GM12878 (cell line): ENCODE results near the gene KIAA0319L. TPM values are rescaled to one million over a fixed set of nuclear protein-coding genes. Genes with fewer than 3 reads are reported as not detected.

ENCODE experiments used
- ATAC-seq: fragments of 200-7000 bp; cut with Tn5 transposase; 3 replicates; pipeline ENCODE4 v1.9.1; 2020; ENCODE audit warnings: mild to moderate bottlenecking, moderate library complexity
- BruUV-seq: library from RNA; stranded (reverse); fragments of 400-500 nt; replicated peaks from 2 replicates; lab custom pipeline; 2021; lab: Mats Ljungman, UMichigan
- CTCF ChIA-PET: fragments of 300-600 bp; sonication (Branson Sonifier 250); formaldehyde crosslinking; extraction: SDS; loops from one replicate; lab custom pipeline; 2021; ENCODE audit warnings: inconsistent platforms; lab: Yijun Ruan, JAX
- POLR2A ChIA-PET: fragments of 350-600 bp; formaldehyde crosslinking; extraction: SDS; loops from one replicate; lab custom pipeline; 2021; ENCODE audit warnings: inconsistent platforms; lab: Charles Lee
- RAD21 ChIA-PET: fragments of 300-600 bp; sonication (Branson Sonifier 250); formaldehyde crosslinking; loops from one replicate; lab custom pipeline; 2023; ENCODE audit warnings: antibody characterized with exemption; ENCODE audit not compliant: unreplicated experiment; lab: Charles Lee
- SMC1A ChIA-PET: fragments of 300-600 bp; sonication (Branson Sonifier 250); formaldehyde crosslinking; loops from one replicate; lab custom pipeline; 2023; ENCODE audit not compliant: unreplicated experiment, uncharacterized antibody; lab: Charles Lee
- DNase-seq: peaks from one replicate; pipeline ENCODE4 v3.0.0-alpha.2; 2011; ENCODE audit warnings: low read depth, low spot score
- FAIRE-seq: peaks from 3 replicates; lab custom pipeline; 2011; peaks lifted over from hg19 to GRCh38; lab: Jason Lieb, UNC
- H2AFZ ChIP-seq: 2 replicates; pipeline ENCODE4 v1.6.0; 2011; ENCODE audit warnings: low read depth, low read length, control low read depth; ENCODE audit not compliant: control insufficient read depth
- H3K27ac ChIP-seq: 2 replicates; pipeline ENCODE4 v1.5.1; 2011; ENCODE audit warnings: control low read depth; ENCODE audit not compliant: control insufficient read depth, insufficient read depth
- H3K27me3 ChIP-seq, 2 experiments: replicated peaks in 1 of 2; 2 replicates each; pipeline versions ENCODE4 v1.6.0 to v1.6.1; 2011; ENCODE audit warnings: low read length in 1 of 2; ENCODE audit not compliant: control insufficient read depth in 2 of 2, insufficient read depth in 2 of 2
- H3K36me3 ChIP-seq, 2 experiments: 2 replicates each; pipeline ENCODE4 v1.5.1; 2011; ENCODE audit warnings: low read length in 1 of 2; ENCODE audit not compliant: control insufficient read depth in 2 of 2, insufficient read depth in 2 of 2
- H3K4me1 ChIP-seq: 2 replicates; pipeline ENCODE4 v1.6.1; 2011; ENCODE audit warnings: mild to moderate bottlenecking, low read length, moderate library complexity, mixed read lengths; ENCODE audit not compliant: control insufficient read depth, insufficient read depth
- H3K4me2 ChIP-seq: 2 replicates; pipeline ENCODE4 v1.6.0; 2011; ENCODE audit warnings: control low read depth; ENCODE audit not compliant: control insufficient read depth, insufficient read depth
- H3K4me3 ChIP-seq: fragments of 200-600 bp; sonication (generic); 2 replicates; pipeline ENCODE4 v1.5.1; 2016
- H3K79me2 ChIP-seq: 2 replicates; pipeline ENCODE4 v1.6.0; 2011; ENCODE audit warnings: low read length; ENCODE audit not compliant: control insufficient read depth, insufficient read depth
- H3K9ac ChIP-seq: 2 replicates; pipeline ENCODE4 v1.8.0; 2011; ENCODE audit warnings: low read length, control low read depth, mixed read lengths; ENCODE audit not compliant: control insufficient read depth, insufficient read depth
- H3K9me3 ChIP-seq: replicated peaks from 3 replicates; pipeline ENCODE4 v1.5.1; 2011; ENCODE audit warnings: mild to moderate bottlenecking, low read length; ENCODE audit not compliant: control insufficient read depth, insufficient read depth
- H4K20me1 ChIP-seq: 2 replicates; pipeline ENCODE4 v1.6.0; 2011; ENCODE audit not compliant: control insufficient read depth, insufficient read depth
- MYB ChIP-seq: fragments of 150-350 bp; IDR thresholded peaks from 2 replicates; pipeline ENCODE4 v1.6.1; 2014; ENCODE audit warnings: mild to moderate bottlenecking, low read depth, low read length, borderline replicate concordance
- RELA ChIP-seq: fragments of 450-650 bp; IDR thresholded peaks from 2 replicates; pipeline ENCODE4 v1.8.0; 2014; ENCODE audit warnings: borderline replicate concordance; ENCODE audit not compliant: partially characterized antibody
- WGBS: methylation state at CpG from one replicate; pipeline ENCODE4 v1.1.6; 2016; ENCODE audit warnings: low lambda C conversion rate; ENCODE audit not compliant: insufficient replicate concordance, insufficient coverage; ENCODE audit errors: missing lambda C conversion rate; 5-methylcytosine and 5-hydroxymethylcytosine counted together
- in situ Hi-C: fragments of 300-500 bp; cut with MboI; formaldehyde crosslinking; loops from 9 replicates; pipeline ENCODE4 v1.14.3; 2018; ENCODE audit warnings: mixed read lengths
- intact Hi-C: fragments of 100-400 bp; cut with micrococcal nuclease; formaldehyde crosslinking; loops from one replicate; pipeline ENCODE4 v1.14.2; 2022; ENCODE audit not compliant: unreplicated experiment
- polyA plus RNA-seq, 11 experiments: library from polyadenylated mRNA; depleted of rRNA in 4 of 11; unstranded in 6 of 11; stranded (reverse) in 5 of 11; fragments of >200 nt; fragmentation: Nextera tagmentation in 4 of 11; fragmentation: Illumina TruSeq in 1 of 11; extraction: Ambion mirVana in 4 of 11; extraction: Trizol in 1 of 11; gene quantifications; 1 replicate in 1 of 11; 2 replicates in 10 of 11; pipeline versions ENCODE4 v1.2.1 to v1.2.3, GENCODE V29; 2011 to 2016; ENCODE audit warnings: inconsistent platforms in 2 of 11, missing spikeins in 2 of 11, low read depth in 1 of 11
- total RNA-seq, 4 experiments: library from RNA; depleted of rRNA in 3 of 4; stranded (reverse); fragments of >200 nt in 3 of 4; fragmentation: Illumina TruSeq in 1 of 4; extraction: Trizol in 1 of 4; gene quantifications; 2 replicates each; pipeline versions ENCODE4 v1.2.1 to v1.2.3, GENCODE V29; 2013 to 2021

Gene KIAA0319L
- total and polyA plus RNA-seq, 10 of the 15 experiments (the other 5 are each of a cell fraction or from before 2014, with no cell fraction given) = 2.6 to 57.8 (median 25.4) TPM

DNA sequence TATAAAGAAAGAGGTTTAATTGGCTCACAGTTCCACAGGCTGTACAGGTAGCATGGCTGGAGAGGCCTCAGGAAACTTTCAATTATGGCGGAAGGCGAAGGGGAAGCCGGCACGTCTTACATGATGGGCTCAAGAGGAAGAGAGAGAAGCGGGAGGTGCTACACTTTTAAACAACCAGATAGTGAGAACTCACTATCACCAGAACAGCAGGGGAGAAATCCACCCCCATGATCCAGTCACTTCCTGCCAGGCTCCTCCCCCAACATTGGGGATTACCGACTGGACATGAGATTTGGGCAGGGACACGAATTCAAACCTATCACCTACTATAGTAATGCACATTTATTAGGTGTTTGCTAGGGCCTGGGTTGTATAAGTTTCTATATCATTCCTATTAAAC, 170.9 kb downstream of the KIAA0319L start:
- 100% methylated on average over 7 of the region's 7 CpGs for WGBS

More for the DNA sequence above, 170.9 kb downstream of the KIAA0319L start:
- in situ Hi-C loops = no loop called here
- Histone ChIP-seq H3K27me3 (no peaks in the 10 kb centered on the region), H4K20me1 (no peaks in the 10 kb centered on the region), H3K4me2 (no peak overlapping the region), H3K36me3 (peaks cover 0 to 24% of the 10 kb centered on the region in 2 experiments; a peak in 2 of 4 replicates), H2AFZ (no peak overlapping the region), H3K4me3 (no peak overlapping the region), H3K4me1 (no peaks in the 10 kb centered on the region), H3K9me3 (no peaks in the 10 kb centered on the region), H3K9ac (no peak overlapping the region), H3K79me2 (no peaks in the 10 kb centered on the region), H3K27ac (no peak overlapping the region)
- TF ChIP-seq MYB (no peak), RELA (no peak)
- ChIA-PET CTCF (no interaction called here), POLR2A (no interaction called here), RAD21 (no interaction called here), SMC1A (no interaction called here)
- DNase-seq = no peak
- BruUV-seq = no TSS peak
- intact Hi-C loops = no loop called here
- no peak for ATAC-seq
- FAIRE-seq = no peak

Other genes with a start within 250 kb of the KIAA0319L start
- 11.2 and 14.8 TPM in 2 replicates for gene NCDN, start 396 bp upstream of the KIAA0319L start, total RNA-seq (2014; rRNA removed)
- 5.3 and 6.0 TPM in 2 replicates for gene NCDN, start 396 bp upstream of the KIAA0319L start, total RNA-seq (2014; rRNA removed; fragmentation: Illumina TruSeq; extraction: Trizol)
- 22.2 and 25.5 TPM in 2 replicates for gene NCDN, start 396 bp upstream of the KIAA0319L start, total RNA-seq (2021)
- gene NCDN, start 396 bp upstream of the KIAA0319L start, polyA plus RNA-seq (2011; rRNA removed) = 1.9 and 5.4 TPM in 2 replicates
- 3.3 and 7.0 TPM in 2 replicates for gene NCDN, start 396 bp upstream of the KIAA0319L start, polyA plus RNA-seq (2014; fragmentation: Illumina TruSeq; extraction: Trizol)
- 1 to 10 TPM; 1.8 to 2.0 TPM for gene NCDN, start 396 bp upstream of the KIAA0319L start, polyA plus RNA-seq (2014; fragmentation: Nextera tagmentation; extraction: Ambion mirVana)
- 17.0 and 21.0 TPM in 2 replicates for gene NCDN, start 396 bp upstream of the KIAA0319L start, polyA plus RNA-seq (2014; rRNA removed)
- gene NCDN, start 396 bp upstream of the KIAA0319L start, polyA plus RNA-seq (2016; fragmentation: Nextera tagmentation; extraction: Ambion mirVana) = 10 to 100 TPM; 23.5 to 24.6 TPM
- 0.34 and 0.76 TPM in 2 replicates for gene TFAP2E, start 15.9 kb upstream of the KIAA0319L start, total RNA-seq (2014; rRNA removed)
- 0.27 and 0.60 TPM in 2 replicates for gene TFAP2E, start 15.9 kb upstream of the KIAA0319L start, total RNA-seq (2014; rRNA removed; fragmentation: Illumina TruSeq; extraction: Trizol)
- 0.85 and 0.93 TPM in 2 replicates for gene TFAP2E, start 15.9 kb upstream of the KIAA0319L start, total RNA-seq (2021)
- 0.10 TPM in 1 of 2 replicates, not detected in the other for gene TFAP2E, start 15.9 kb upstream of the KIAA0319L start, polyA plus RNA-seq (2011; rRNA removed)
- gene TFAP2E, start 15.9 kb upstream of the KIAA0319L start, polyA plus RNA-seq (2014; fragmentation: Illumina TruSeq; extraction: Trizol) = 0.52 and 0.71 TPM in 2 replicates
- gene TFAP2E, start 15.9 kb upstream of the KIAA0319L start, polyA plus RNA-seq (2014; fragmentation: Nextera tagmentation; extraction: Ambion mirVana) = under 1 TPM; 0.22 to 0.52 TPM
- gene TFAP2E, start 15.9 kb upstream of the KIAA0319L start, polyA plus RNA-seq (2014; rRNA removed) = 1.1 and 1.4 TPM in 2 replicates
- 1 to 10 TPM in 1 of 2 experiments, under 1 TPM in 1; 0.24 to 1.0 TPM for gene TFAP2E, start 15.9 kb upstream of the KIAA0319L start, polyA plus RNA-seq (2016; fragmentation: Nextera tagmentation; extraction: Ambion mirVana)
- gene PSMB2, start 84.1 kb upstream of the KIAA0319L start, total RNA-seq (2014; rRNA removed) = 71.7 and 78.0 TPM in 2 replicates
- 83.6 and 85.3 TPM in 2 replicates for gene PSMB2, start 84.1 kb upstream of the KIAA0319L start, total RNA-seq (2014; rRNA removed; fragmentation: Illumina TruSeq; extraction: Trizol)
- gene PSMB2, start 84.1 kb upstream of the KIAA0319L start, total RNA-seq (2021) = 115 and 120 TPM in 2 replicates
- 76.5 and 119 TPM in 2 replicates for gene PSMB2, start 84.1 kb upstream of the KIAA0319L start, polyA plus RNA-seq (2011; rRNA removed)
- gene PSMB2, start 84.1 kb upstream of the KIAA0319L start, polyA plus RNA-seq (2014; fragmentation: Illumina TruSeq; extraction: Trizol) = 169 and 187 TPM in 2 replicates
- 100 to 1,000 TPM; 289 to 299 TPM for gene PSMB2, start 84.1 kb upstream of the KIAA0319L start, polyA plus RNA-seq (2014; fragmentation: Nextera tagmentation; extraction: Ambion mirVana)
- 116 and 122 TPM in 2 replicates for gene PSMB2, start 84.1 kb upstream of the KIAA0319L start, polyA plus RNA-seq (2014; rRNA removed)
- gene PSMB2, start 84.1 kb upstream of the KIAA0319L start, polyA plus RNA-seq (2016; fragmentation: Nextera tagmentation; extraction: Ambion mirVana) = 100 to 1,000 TPM; 249 TPM
- 11.5 and 11.7 TPM in 2 replicates for gene C1orf216, start 161.5 kb upstream of the KIAA0319L start, total RNA-seq (2014; rRNA removed)
- 9.3 TPM in 2 replicates for gene C1orf216, start 161.5 kb upstream of the KIAA0319L start, total RNA-seq (2014; rRNA removed; fragmentation: Illumina TruSeq; extraction: Trizol)
- 14.7 and 15.7 TPM in 2 replicates for gene C1orf216, start 161.5 kb upstream of the KIAA0319L start, total RNA-seq (2021)
- gene C1orf216, start 161.5 kb upstream of the KIAA0319L start, polyA plus RNA-seq (2011; rRNA removed) = 14.4 and 17.2 TPM in 2 replicates
- 7.8 and 9.2 TPM in 2 replicates for gene C1orf216, start 161.5 kb upstream of the KIAA0319L start, polyA plus RNA-seq (2014; fragmentation: Illumina TruSeq; extraction: Trizol)
- 1 to 10 TPM; 2.9 to 7.0 TPM for gene C1orf216, start 161.5 kb upstream of the KIAA0319L start, polyA plus RNA-seq (2014; fragmentation: Nextera tagmentation; extraction: Ambion mirVana)
- gene C1orf216, start 161.5 kb upstream of the KIAA0319L start, polyA plus RNA-seq (2014; rRNA removed) = 16.9 and 17.4 TPM in 2 replicates
- gene C1orf216, start 161.5 kb upstream of the KIAA0319L start, polyA plus RNA-seq (2016; fragmentation: Nextera tagmentation; extraction: Ambion mirVana) = 10 to 100 TPM; 11.2 to 13.4 TPM
- 26.0 and 31.3 TPM in 2 replicates for gene CLSPN, start 212.6 kb upstream of the KIAA0319L start, total RNA-seq (2014; rRNA removed)
- 45.3 and 46.8 TPM in 2 replicates for gene CLSPN, start 212.6 kb upstream of the KIAA0319L start, total RNA-seq (2014; rRNA removed; fragmentation: Illumina TruSeq; extraction: Trizol)
- 30.7 and 34.6 TPM in 2 replicates for gene CLSPN, start 212.6 kb upstream of the KIAA0319L start, total RNA-seq (2021)
- 16.0 and 22.4 TPM in 2 replicates for gene CLSPN, start 212.6 kb upstream of the KIAA0319L start, polyA plus RNA-seq (2011; rRNA removed)
- gene CLSPN, start 212.6 kb upstream of the KIAA0319L start, polyA plus RNA-seq (2014; fragmentation: Illumina TruSeq; extraction: Trizol) = 39.8 and 42.9 TPM in 2 replicates
- 10 to 100 TPM; 13.9 to 16.6 TPM for gene CLSPN, start 212.6 kb upstream of the KIAA0319L start, polyA plus RNA-seq (2014; fragmentation: Nextera tagmentation; extraction: Ambion mirVana)
- gene CLSPN, start 212.6 kb upstream of the KIAA0319L start, polyA plus RNA-seq (2014; rRNA removed) = 18.9 and 24.0 TPM in 2 replicates
- gene CLSPN, start 212.6 kb upstream of the KIAA0319L start, polyA plus RNA-seq (2016; fragmentation: Nextera tagmentation; extraction: Ambion mirVana) = 10 to 100 TPM; 21.0 to 21.1 TPM